ENCODE data around the gene GABRA4. TPM values are rescaled to one million over a fixed set of nuclear protein-coding genes. Genes with fewer than 3 reads are reported as not detected.

Gene GABRA4
- total RNA-seq, 4 donors from 2014 or later: 0.08 TPM; not detected in 3

DNA sequence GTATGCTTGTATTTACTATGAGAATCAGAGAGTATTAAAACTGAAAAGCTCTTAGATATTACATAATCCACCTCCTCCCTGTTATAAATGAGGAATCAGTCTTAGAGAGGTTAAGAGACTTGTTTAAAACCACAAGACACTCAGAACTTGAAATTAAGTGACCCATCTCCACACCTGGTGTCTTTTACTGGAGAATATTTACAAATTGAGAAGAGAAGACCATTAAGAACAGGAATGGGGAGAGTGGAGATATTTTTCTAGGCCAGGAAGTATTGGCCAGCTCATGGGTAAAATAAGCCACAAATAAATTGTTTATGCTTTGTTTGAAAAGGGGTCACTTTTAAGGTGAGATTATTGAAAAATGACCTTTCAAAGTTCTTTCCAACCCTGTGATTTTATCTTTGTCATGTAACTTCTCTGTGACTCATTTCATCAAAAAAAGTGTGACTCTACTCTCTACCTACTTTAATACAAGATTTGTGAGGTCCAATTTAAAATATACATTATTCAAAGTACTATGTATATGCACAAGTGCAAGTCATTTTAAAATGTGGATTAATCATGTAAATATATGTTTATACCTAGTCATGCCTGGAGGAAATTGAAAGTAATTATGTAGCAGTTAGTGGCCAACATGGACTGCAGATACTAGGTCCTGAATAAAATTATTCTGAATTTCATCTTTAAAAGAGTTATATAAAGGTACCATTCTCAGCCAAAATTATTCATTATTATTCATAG is 68.4 kb downstream of the GABRA4 start:
- no peak for TF ChIP-seq POLR2A (IDR thresholded peaks at IDR 0.05)
- TF ChIP-seq, protein P1, sequence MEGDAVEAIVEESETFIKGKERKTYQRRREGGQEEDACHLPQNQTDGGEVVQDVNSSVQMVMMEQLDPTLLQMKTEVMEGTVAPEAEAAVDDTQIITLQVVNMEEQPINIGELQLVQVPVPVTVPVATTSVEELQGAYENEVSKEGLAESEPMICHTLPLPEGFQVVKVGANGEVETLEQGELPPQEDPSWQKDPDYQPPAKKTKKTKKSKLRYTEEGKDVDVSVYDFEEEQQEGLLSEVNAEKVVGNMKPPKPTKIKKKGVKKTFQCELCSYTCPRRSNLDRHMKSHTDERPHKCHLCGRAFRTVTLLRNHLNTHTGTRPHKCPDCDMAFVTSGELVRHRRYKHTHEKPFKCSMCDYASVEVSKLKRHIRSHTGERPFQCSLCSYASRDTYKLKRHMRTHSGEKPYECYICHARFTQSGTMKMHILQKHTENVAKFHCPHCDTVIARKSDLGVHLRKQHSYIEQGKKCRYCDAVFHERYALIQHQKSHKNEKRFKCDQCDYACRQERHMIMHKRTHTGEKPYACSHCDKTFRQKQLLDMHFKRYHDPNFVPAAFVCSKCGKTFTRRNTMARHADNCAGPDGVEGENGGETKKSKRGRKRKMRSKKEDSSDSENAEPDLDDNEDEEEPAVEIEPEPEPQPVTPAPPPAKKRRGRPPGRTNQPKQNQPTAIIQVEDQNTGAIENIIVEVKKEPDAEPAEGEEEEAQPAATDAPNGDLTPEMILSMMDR (IDR thresholded peaks at IDR 0.05): no peak
- intact Hi-C loops (cut with DNase I): no loop called here
- Histone ChIP-seq H3K27ac (no peak overlapping the region), H3K4me3 (replicated peaks in 1 of 3) (no peak overlapping the region), H3K4me1 (no peaks in the 10 kb centered on the region), H3K36me3 (no peaks in the 10 kb centered on the region), H3K27me3 (no peaks in the 10 kb centered on the region), H3K9me3 (no peaks in the 10 kb centered on the region)
- DNase-seq: no peak

GRCh38 chr4:46922205-46922604 is 71.2 kb downstream of the GABRA4 start:
- intact Hi-C loops (cut with DNase I): no loop called here
- no peaks in the 10 kb centered on the region for H3K36me3 ChIP-seq
- WGBS, 2 donors: 77 to 82% methylated on average over 3 of the region's 3 CpGs
- no peaks in the 10 kb centered on the region for H3K9me3 ChIP-seq
- H3K27ac ChIP-seq: no peak overlapping the region
- no peak for TF ChIP-seq POLR2A (IDR thresholded peaks at IDR 0.05)
- TF ChIP-seq, protein P1 (IDR thresholded peaks at IDR 0.05): no peak
- no peak overlapping the region for H3K4me3 ChIP-seq (replicated peaks in 1 of 3)
- no peaks in the 10 kb centered on the region for H3K4me1 ChIP-seq
- DNase-seq: no peak
- H3K27me3 ChIP-seq: no peaks in the 10 kb centered on the region

DNA sequence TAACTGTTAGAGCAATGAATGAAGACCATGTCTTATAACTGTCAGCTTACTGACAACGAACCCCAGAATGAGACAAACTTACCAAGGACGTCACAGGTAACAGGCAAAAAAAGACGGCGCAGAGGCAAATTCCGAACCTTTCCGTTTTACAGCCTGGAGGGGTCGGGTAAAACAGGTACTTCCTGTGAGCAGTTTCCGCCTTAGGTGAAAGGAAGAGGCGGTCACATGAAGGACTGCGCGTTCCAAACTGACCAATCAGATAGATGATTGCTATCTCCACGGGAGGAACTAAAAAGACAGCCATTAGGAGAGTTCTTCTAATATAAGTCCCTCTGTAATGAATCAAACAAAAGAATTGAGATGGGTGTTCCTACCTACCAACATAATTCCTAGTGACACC is 84.3 kb downstream of the GABRA4 start, which contains the start of gene COX7B2:
COX7B2 (minus strand) TSS at position 168 of the 400 bp plus-strand sequence. CDS start 174,053 bp downstream, outside the sequence.
- WGBS, 2 donors: 93 to 95% methylated on average over 12 of the region's 12 CpGs

GRCh38 chr4:46908148-46908547 is 85.2 kb downstream of the GABRA4 start:
- intact Hi-C loops (cut with DNase I): no loop called here
- 86 to 95% methylated on average over 4 of the region's 4 CpGs for WGBS, 2 donors

More for the DNA sequence above, 84.3 kb downstream of the GABRA4 start, which contains the start of gene COX7B2:
- H3K4me3 ChIP-seq (replicated peaks in 1 of 3): no peak within 1 kb of the TSS
- H3K9me3 ChIP-seq: no peaks in the 10 kb centered on the region
- no peak for TF ChIP-seq POLR2A (IDR thresholded peaks at IDR 0.05)
- TF ChIP-seq, protein P1 (IDR thresholded peaks at IDR 0.05): no peak
- H3K4me1 ChIP-seq: no peaks in the 10 kb centered on the region
- H3K27ac ChIP-seq: no peak within 1 kb of the TSS
- intact Hi-C loops (cut with DNase I): no loop called here
- no peaks in the 10 kb centered on the region for H3K36me3 ChIP-seq
- DNase-seq: no peak
- H3K27me3 ChIP-seq: no peaks in the 10 kb centered on the region

GRCh38 chr4:46900082-46900481 is 93.3 kb downstream of the GABRA4 start:
- intact Hi-C loops (cut with DNase I): no loop called here
- no peak overlapping the region for H3K4me3 ChIP-seq (replicated peaks in 1 of 3)
- TF ChIP-seq, protein P1 (IDR thresholded peaks at IDR 0.05): no peak
- TF ChIP-seq POLR2A (IDR thresholded peaks at IDR 0.05): no peak
- H3K36me3 ChIP-seq: no peaks in the 10 kb centered on the region
- WGBS, 2 donors: 50 to 76% methylated on average over 1 of the region's 1 CpG
- no peaks in the 10 kb centered on the region for H3K9me3 ChIP-seq
- H3K4me1 ChIP-seq: no peaks in the 10 kb centered on the region
- H3K27ac ChIP-seq: no peak overlapping the region
- DNase-seq: no peak
- H3K27me3 ChIP-seq: no peaks in the 10 kb centered on the region

More at GRCh38 chr4:46908148-46908547, 85.2 kb downstream of the GABRA4 start:
- no peak overlapping the region for H3K4me3 ChIP-seq (replicated peaks in 1 of 3)
- no peak overlapping the region for H3K27ac ChIP-seq
- H3K4me1 ChIP-seq: no peaks in the 10 kb centered on the region
- no peaks in the 10 kb centered on the region for H3K9me3 ChIP-seq
- TF ChIP-seq, protein P1 (IDR thresholded peaks at IDR 0.05): no peak
- no peak for TF ChIP-seq POLR2A (IDR thresholded peaks at IDR 0.05)
- no peaks in the 10 kb centered on the region for H3K27me3 ChIP-seq
- DNase-seq: no peak
- H3K36me3 ChIP-seq: no peaks in the 10 kb centered on the region
